Heart left ventricle (tissue), 16 donors: Measurements from ENCODE around the gene HPN. TPM values are rescaled to one million over a fixed set of nuclear protein-coding genes. Genes with fewer than 3 reads are reported as not detected.
"Not testable (repeated sequence)": the region's sequence is repeated elsewhere in the genome, so short reads cannot be mapped to it uniquely, and the experiment has no call there.

ENCODE experiments used
- ATAC-seq, 4 donors: fragments of 200-7000 bp; cut with Tn5 transposase; one replicate each; pipeline ENCODE4 v1.9.1; 2020 to 2022; ENCODE audit warnings: moderate library complexity in 4 of 4, mild to moderate bottlenecking in 3 of 4, moderate number of reproducible peaks in 1 of 4
- DNase-seq, 5 donors: peaks; one replicate each; pipeline ENCODE4 v3.0.0-alpha.2; 2020
- H3K27ac ChIP-seq, 12 donors: fragments of 200-600 bp; sonication (generic) in 4 of 12; one replicate each; pipeline versions ENCODE4 v1.5.0 to v1.8.0; 2016 to 2022; ENCODE audit warnings: mild to moderate bottlenecking in 2 of 12
- H3K27me3 ChIP-seq, 9 donors: fragments of 200-600 bp; sonication (generic) in 2 of 9; one replicate each; pipeline versions ENCODE4 v1.5.1 to v1.8.0; 2016 to 2022; ENCODE audit warnings: mild to moderate bottlenecking in 3 of 9
- H3K36me3 ChIP-seq, 9 donors: fragments of 200-600 bp; sonication (generic) in 2 of 9; one replicate each; pipeline versions ENCODE4 v1.5.0 to v1.8.0; 2018 to 2022; ENCODE audit warnings: mild to moderate bottlenecking in 2 of 9
- H3K4me1 ChIP-seq, 12 donors: fragments of 200-600 bp; sonication (generic) in 4 of 12; one replicate each; pipeline versions ENCODE4 v1.5.0 to v1.8.0; 2016 to 2022; ENCODE audit warnings: mild to moderate bottlenecking in 3 of 12
- H3K4me3 ChIP-seq, 12 donors: fragments of 200-600 bp; sonication (generic) in 4 of 12; one replicate each; pipeline versions ENCODE4 v1.5.0 to v1.8.0; 2017 to 2022; ENCODE audit warnings: mild to moderate bottlenecking in 9 of 12, moderate library complexity in 4 of 12
- H3K9me3 ChIP-seq, 12 donors: fragments of 200-600 bp; sonication (generic) in 4 of 12; one replicate each; pipeline versions ENCODE4 v1.5.0 to v1.8.0; 2016 to 2022; ENCODE audit warnings: mild to moderate bottlenecking in 1 of 12
- CTCF ChIP-seq, 12 donors: fragments of 200-600 bp; sonication (generic) in 4 of 12; IDR thresholded peaks; one replicate each; pipeline versions ENCODE4 v1.5.0 to v1.8.0; 2018 to 2022; ENCODE audit warnings: antibody characterized with exemption in 12 of 12, mild to moderate bottlenecking in 5 of 12
- POLR2A ChIP-seq, 2 donors: fragments of 450-650 bp; IDR thresholded peaks; one replicate each; pipeline ENCODE4 v1.6.1; 2017; ENCODE audit warnings: antibody characterized with exemption in 2 of 2, mild to moderate bottlenecking in 2 of 2, moderate library complexity in 2 of 2
- WGBS, 4 donors: extraction: QIAGEN DNeasy Blood & Tissue Kit in 2 of 4; methylation state at CpG; one replicate each; pipeline versions ENCODE4 v1.1.5 to v1.1.7; 2013 to 2018; 5-methylcytosine and 5-hydroxymethylcytosine counted together
- intact Hi-C, 10 donors: fragments of 100-400 bp; cut with DNase I; formaldehyde crosslinking; loops; one replicate each; pipeline versions ENCODE4 v1.11.1 to v1.14.2; 2022
- polyA plus RNA-seq, 2 donors: library from polyadenylated mRNA; stranded (reverse); fragments of 200-250 nt; gene quantifications; one replicate each; pipeline ENCODE4 v1.2.3, GENCODE V29; 2013
- total RNA-seq, 9 donors: library from RNA; depleted of rRNA in 2 of 9; stranded (reverse); fragments of >200 nt in 2 of 9; fragmentation: NEBNext Ultra II Directional in 3 of 9; extraction: Animal tissue kit (Norgen Biotek cat#: 25700) in 3 of 9; gene quantifications; one replicate each; pipeline versions ENCODE4 v1.1.0 to v1.2.4, GENCODE V29; 2016 to 2023
- donor health status: ischemic (EF 13 %, LVEDD 7.1; RV severe dilation, severe dysfunction).
- donor health status: healthy with polysubstance abuse.
- donor health status: DM: no; HTN: yes; CAD: no.
- donor health status: DM: no; HTN: no; CAD: no.
- donor health status: ischemic (EF 25% LVEDD 6.9; RV normal size, moderate dysfunction).
- donor health status: ischemic (EF 25% LVEDD 5.7; RV mildly dilated, moderate dysfunction).
- donor health status: healthy.
- donor health status: DM: yes; HTN: yes; CAD: no.
- donor health status: ischemic (EF 35%, LVEDD 5.7; RV mildly dilated, moderate dysfunction).
- donor health status: nonischemic (EF 11% LVEDD 7.7; RV severe dilation, severe dysfunction).
- donor health status: DM: yes; HTN: yes; CAD: no.
- donor health status: PGD.
- donor health status: ischemic (EF 29% LVEDD 5.4; RV normal size, mild dysfunction).
- donor health status: nonischemic (EF 23%, LVEDD 6.1; RV moderate dilation, normal function).

Gene HPN
- total and polyA plus RNA-seq, 11 donors = 0.80 to 13.4 (median 3.2) TPM

- peak in 1 of 4 donors; percentile 1 for ATAC-seq
- DNase-seq = no peak
- Histone ChIP-seq H3K9me3 (no peaks in the 10 kb centered on the region), H3K4me1 (peaks cover 0 to 22% (median 10%) of the 10 kb centered on the region in 12 donors), H3K27me3 (peaks cover 0 to 7% (median 0%) of the 10 kb centered on the region in 9 donors), H3K27ac (no peak overlapping the region), H3K4me3 (no peak overlapping the region), H3K36me3 (peaks cover 0 to 52% (median 38%) of the 10 kb centered on the region in 9 donors)
- WGBS, 4 donors = 72 to 82% (median 78%) methylated on average over 6 to 7 of the region's 7 CpGs
- intact Hi-C loops = no loop called here
- TF ChIP-seq POLR2A (IDR thresholded peaks at IDR 0.05) = no peak
- TF ChIP-seq CTCF (IDR thresholded peaks at IDR 0.05) = no peak
These were observed 13.5 kb upstream of the HPN start for GRCh38 chr19:35027851-35028599.

GRCh38 chr19:35028600-35028885 lies 13.0 kb upstream of the HPN start:
- ATAC-seq, H3K27ac ChIP-seq, intact Hi-C loops, H3K4me3 ChIP-seq, DNase-seq, H3K27me3 ChIP-seq, H3K9me3 ChIP-seq: not testable (repeated sequence)
- 86 to 93% (median 90%) methylated on average over 3 of the region's 3 CpGs for WGBS, 4 donors
- peaks cover 0 to 22% (median 10%) of the 10 kb centered on the region in 12 donors for H3K4me1 ChIP-seq
- peaks cover 0 to 47% (median 35%) of the 10 kb centered on the region in 9 donors for H3K36me3 ChIP-seq

GRCh38 chr19:35029275-35029736 lies 12.2 kb upstream of the HPN start:
- peak overlapping the region in 1 of 12 donors; percentile 77 for H3K27ac ChIP-seq
- intact Hi-C loops, H3K27me3 ChIP-seq, H3K4me3 ChIP-seq, DNase-seq, H3K9me3 ChIP-seq, ATAC-seq: not testable (repeated sequence)
- 75 to 85% (median 78%) methylated on average over 11 of the region's 11 CpGs for WGBS, 4 donors
- H3K36me3 ChIP-seq = peaks cover 0 to 44% (median 33%) of the 10 kb centered on the region in 9 donors
- peaks cover 0 to 22% (median 10%) of the 10 kb centered on the region in 12 donors for H3K4me1 ChIP-seq

GRCh38 chr19:35029737-35030256 lies 11.7 kb upstream of the HPN start:
- no peak for DNase-seq
- peak overlapping the region in 10 of 12 donors; percentile 42 to 77 (median 53) for H3K27ac ChIP-seq

More at GRCh38 chr19:35029737-35030256, 11.7 kb upstream of the HPN start:
- Histone ChIP-seq H3K4me3 (peak overlapping the region in 10 of 12 donors; percentile 42 to 81 (median 60)), H3K9me3 (no peaks in the 10 kb centered on the region), H3K27me3 (peaks cover 0 to 7% (median 0%) of the 10 kb centered on the region in 9 donors), H3K4me1 (peaks cover 0 to 22% (median 10%) of the 10 kb centered on the region in 12 donors), H3K36me3 (peaks cover 0 to 44% (median 32%) of the 10 kb centered on the region in 9 donors)
- intact Hi-C loops = no loop called here
- peak in 2 of 4 donors; percentile 2 to 5 for ATAC-seq
- TF ChIP-seq POLR2A (IDR thresholded peaks at IDR 0.05) = no peak
- TF ChIP-seq CTCF (IDR thresholded peaks at IDR 0.05) = no peak
- 17 to 29% (median 27%) methylated on average over 9 to 11 of the region's 11 CpGs for WGBS, 4 donors
